Raji (cell line): ENCODE results near the gene HSDL2.
A peak's percentile ranks its signal among the peaks of the same experiment; 100 is the strongest.

ENCODE experiments used
- POLR2A ChIP-seq: IDR thresholded peaks from 2 replicates; pipeline ENCODE4 v1.6.1; 2011; ENCODE audit warnings: low read depth, low read length, control low read depth; ENCODE audit not compliant: insufficient read depth

The HSDL2 gene

GRCh38 chr9:112380102-112380824 is at the start of gene HSDL2:
Gene HSDL2 (plus strand): TSS chr9:112380108. CDS start chr9:112380164, 56 bp downstream.
- TF ChIP-seq POLR2A, result no peak

- no peak for TF ChIP-seq POLR2A
Measured at GRCh38 chr9:112331674-112331952, 48.3 kb upstream of the HSDL2 start.

DNA sequence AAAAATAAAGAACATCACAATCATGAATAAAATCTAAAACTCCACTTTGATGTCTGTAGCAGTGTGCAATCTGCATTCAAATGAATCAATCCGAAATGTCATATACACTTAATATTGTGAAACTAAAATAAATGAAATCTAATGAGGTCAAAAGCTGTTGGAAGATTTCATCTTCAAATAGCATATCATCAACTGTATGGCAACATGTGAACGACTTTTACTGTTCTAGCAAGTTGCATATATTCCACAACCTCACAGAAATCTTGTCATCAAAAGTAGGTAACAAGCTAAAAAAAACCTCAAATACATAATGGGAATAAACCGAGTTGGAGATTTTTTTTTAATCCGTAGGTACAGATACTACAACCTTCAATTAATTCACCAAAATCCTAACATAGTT is 47.7 kb upstream of the HSDL2 start:
- TF ChIP-seq POLR2A, result no peak

GRCh38 chr9:112332674-112332976 is 47.3 kb upstream of the HSDL2 start:
- peak; percentile 55 for TF ChIP-seq POLR2A

GRCh38 chr9:112332977-112333638 is 46.8 kb upstream of the HSDL2 start, which contains the start of gene PTBP3:
Gene PTBP3 (minus strand): TSS chr9:112333619. CDS start chr9:112297865, 35,754 bp downstream.
- TF ChIP-seq POLR2A, result peak; percentile 70

GRCh38 chr9:112333639-112334431 is 46.1 kb upstream of the HSDL2 start:
- TF ChIP-seq POLR2A, result peak; percentile 44

DNA sequence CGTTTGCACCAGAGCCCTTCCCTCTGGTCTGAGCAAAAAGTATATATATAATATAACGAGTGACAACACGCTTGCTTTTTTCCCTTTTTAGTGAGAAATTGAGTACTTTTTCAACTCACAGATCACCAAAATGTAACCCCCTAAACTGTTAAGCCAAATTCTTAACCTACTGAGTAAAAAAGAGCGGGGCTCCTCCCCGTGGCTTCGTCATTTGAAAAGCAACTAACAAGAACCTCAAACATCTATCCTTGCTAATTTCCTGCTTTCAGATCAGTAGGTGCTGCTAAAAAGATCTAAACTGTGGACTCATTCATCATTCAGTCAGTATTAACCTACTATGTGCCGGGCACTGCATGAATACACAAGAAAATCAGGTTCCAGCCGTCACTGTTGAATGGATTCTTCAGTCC is 45.5 kb upstream of the HSDL2 start:
- TF ChIP-seq POLR2A, result no peak

DNA sequence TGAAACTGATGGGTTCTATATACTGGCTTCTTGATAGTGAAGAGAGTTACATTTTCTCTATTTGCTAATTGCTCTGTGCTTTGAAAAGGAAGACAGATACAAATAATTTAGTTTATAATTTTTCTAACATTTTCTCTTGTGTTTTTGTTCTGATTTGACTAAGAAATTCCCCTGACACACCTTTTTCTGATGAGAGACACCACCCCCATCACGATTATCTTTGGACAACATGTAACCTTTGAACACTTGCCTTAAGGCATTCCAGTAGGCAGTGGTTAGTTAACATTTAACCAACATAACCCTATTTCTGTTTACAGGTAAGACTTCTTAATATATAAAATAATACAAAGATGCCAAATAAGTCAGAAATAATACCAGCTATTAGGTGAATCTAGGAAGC is 42.4 kb upstream of the HSDL2 start:
- no peak for TF ChIP-seq POLR2A

GRCh38 chr9:112338561-112338960 is 41.3 kb upstream of the HSDL2 start:
- TF ChIP-seq POLR2A, result no peak

- TF ChIP-seq POLR2A, result no peak
Measured at GRCh38 chr9:112339886-112340285, 40.0 kb upstream of the HSDL2 start.

DNA sequence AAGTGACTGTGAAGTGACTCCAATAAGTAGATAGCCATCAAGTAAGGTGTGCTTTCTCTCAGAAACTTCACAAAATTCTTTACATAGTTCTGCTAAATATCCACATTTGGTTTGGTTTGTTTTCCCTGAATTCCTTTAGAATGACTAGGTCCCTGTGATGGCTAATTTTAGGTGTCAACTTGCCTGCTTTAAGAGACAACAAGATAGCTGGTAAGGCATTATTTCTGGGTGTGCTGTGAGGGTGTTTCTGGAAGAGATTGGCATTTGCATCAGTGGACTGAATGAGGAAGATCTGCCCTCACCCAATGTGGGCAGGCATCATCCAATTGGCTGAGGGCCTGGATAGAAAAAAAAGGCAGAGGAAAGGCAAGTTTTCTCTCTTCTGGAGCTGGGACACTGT is 38.2 kb upstream of the HSDL2 start:
- no peak for TF ChIP-seq POLR2A

- no peak for TF ChIP-seq POLR2A
Measured at GRCh38 chr9:112348257-112349007, 31.5 kb upstream of the HSDL2 start.

GRCh38 chr9:112349008-112349333 is 30.9 kb upstream of the HSDL2 start:
- TF ChIP-seq POLR2A, result no peak

- TF ChIP-seq POLR2A, result no peak
Measured at GRCh38 chr9:112351184-112351583, 28.7 kb upstream of the HSDL2 start.

DNA sequence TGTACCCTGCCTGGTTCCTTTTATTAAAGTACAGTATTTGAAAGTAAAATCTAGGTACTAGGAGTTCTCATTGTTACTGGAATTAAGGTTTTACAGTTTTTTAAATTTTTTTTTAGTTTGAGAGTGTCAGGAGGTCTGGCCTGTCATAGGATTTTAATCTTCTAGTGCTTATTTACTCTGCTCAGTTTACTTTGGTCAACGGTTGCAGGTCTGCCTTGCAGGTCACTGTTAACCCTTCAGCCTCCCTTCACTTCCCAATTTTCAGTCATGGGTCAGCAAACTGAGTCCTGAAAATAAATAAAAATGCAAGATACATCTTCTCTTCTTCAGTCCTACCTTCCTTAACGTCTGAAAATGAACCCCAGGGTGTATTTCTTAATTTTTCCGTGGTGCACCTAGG is 27.7 kb upstream of the HSDL2 start:
- no peak for TF ChIP-seq POLR2A
